ENCODE results near the gene ELMO1.

DNA sequence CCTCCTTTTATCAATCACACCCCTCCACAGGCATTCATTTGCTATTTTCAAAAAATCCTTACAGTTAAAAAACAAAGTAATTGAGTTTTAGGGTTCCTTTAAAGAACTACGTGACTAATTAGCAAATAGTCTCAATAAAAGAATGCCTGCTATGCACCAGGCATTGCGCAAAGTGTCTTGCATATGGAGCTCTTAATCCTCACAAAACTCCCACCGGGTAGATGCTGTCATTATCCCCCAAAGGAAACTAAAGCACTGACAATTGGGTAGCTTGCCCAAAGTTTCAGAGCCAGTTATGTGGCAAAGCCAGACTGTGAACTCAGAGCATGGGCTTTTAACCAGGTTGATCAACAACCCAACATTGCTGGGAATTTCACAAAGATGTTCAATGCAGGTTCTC, 305.7 kb downstream of the ELMO1 start:
- no peak for TF ChIP-seq POLR2A (IDR thresholded peaks at IDR 0.05)
- TF ChIP-seq, protein P1, sequence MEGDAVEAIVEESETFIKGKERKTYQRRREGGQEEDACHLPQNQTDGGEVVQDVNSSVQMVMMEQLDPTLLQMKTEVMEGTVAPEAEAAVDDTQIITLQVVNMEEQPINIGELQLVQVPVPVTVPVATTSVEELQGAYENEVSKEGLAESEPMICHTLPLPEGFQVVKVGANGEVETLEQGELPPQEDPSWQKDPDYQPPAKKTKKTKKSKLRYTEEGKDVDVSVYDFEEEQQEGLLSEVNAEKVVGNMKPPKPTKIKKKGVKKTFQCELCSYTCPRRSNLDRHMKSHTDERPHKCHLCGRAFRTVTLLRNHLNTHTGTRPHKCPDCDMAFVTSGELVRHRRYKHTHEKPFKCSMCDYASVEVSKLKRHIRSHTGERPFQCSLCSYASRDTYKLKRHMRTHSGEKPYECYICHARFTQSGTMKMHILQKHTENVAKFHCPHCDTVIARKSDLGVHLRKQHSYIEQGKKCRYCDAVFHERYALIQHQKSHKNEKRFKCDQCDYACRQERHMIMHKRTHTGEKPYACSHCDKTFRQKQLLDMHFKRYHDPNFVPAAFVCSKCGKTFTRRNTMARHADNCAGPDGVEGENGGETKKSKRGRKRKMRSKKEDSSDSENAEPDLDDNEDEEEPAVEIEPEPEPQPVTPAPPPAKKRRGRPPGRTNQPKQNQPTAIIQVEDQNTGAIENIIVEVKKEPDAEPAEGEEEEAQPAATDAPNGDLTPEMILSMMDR (IDR thresholded peaks at IDR 0.05) = no peak

All from ovary (tissue), 3 donors.